Inflammatory macrophage (primary cell): Measurements from ENCODE around the gene PTK6.

Experiments
- DNase-seq, 2 donors: peaks; one replicate each; pipeline ENCODE4 v3.0.0-alpha.2; 2020 to 2022

PTK6 gene

GRCh38 chr20:63529180-63529860 lies 7.9 kb downstream of the PTK6 start:
- DNase-seq: no peak

- DNase-seq: no peak
Observed at GRCh38 chr20:63527184-63527583, 10.0 kb downstream of the PTK6 start.

- no peak for DNase-seq
Observed at GRCh38 chr20:63525971-63526370, 11.2 kb downstream of the PTK6 start.

- DNase-seq: no peak
Observed at GRCh38 chr20:63525185-63525584, 12.0 kb downstream of the PTK6 start.

- DNase-seq: no peak
Observed at GRCh38 chr20:63522981-63523611, 14.1 kb downstream of the PTK6 start.

- no peak for DNase-seq
Observed at GRCh38 chr20:63522091-63522868, 14.9 kb downstream of the PTK6 start.

GRCh38 chr20:63521602-63522001 lies 15.6 kb downstream of the PTK6 start:
- no peak for DNase-seq

GRCh38 chr20:63520934-63521601 lies 16.1 kb downstream of the PTK6 start:
- DNase-seq: peak; percentile 56 to 75

- DNase-seq: peak; percentile 77 to 89
Observed at GRCh38 chr20:63520504-63520933, 16.7 kb downstream of the PTK6 start, which contains the start of gene PPDPF. PPDPF (plus strand) TSS chr20:63520765; CDS start chr20:63521309, 544 bp downstream.

GRCh38 chr20:63519668-63520503 lies 17.3 kb downstream of the PTK6 start:
- peak in 1 of 2 donors; percentile 7 for DNase-seq

- no peak for DNase-seq
Observed at GRCh38 chr20:63518946-63519667, 18.1 kb downstream of the PTK6 start.

- DNase-seq: no peak
Observed at GRCh38 chr20:63518351-63518861, 18.8 kb downstream of the PTK6 start.

- DNase-seq: no peak
Observed at GRCh38 chr20:63517376-63518309, 19.5 kb downstream of the PTK6 start.

GRCh38 chr20:63514520-63514919 lies 22.7 kb downstream of the PTK6 start:
- peak; percentile 18 to 38 for DNase-seq

GRCh38 chr20:63513207-63513606 lies 24.0 kb downstream of the PTK6 start:
- DNase-seq: no peak

- no peak for DNase-seq
Observed at GRCh38 chr20:63509088-63509564, 28.1 kb downstream of the PTK6 start.

GRCh38 chr20:63508072-63508768 lies 29.0 kb downstream of the PTK6 start:
- no peak for DNase-seq

- no peak for DNase-seq
Observed at GRCh38 chr20:63507083-63507743, 30.0 kb downstream of the PTK6 start.
